ENCODE results near the gene KIF26B. TPM values are rescaled to one million over a fixed set of nuclear protein-coding genes. Genes with fewer than 3 reads are reported as not detected.

The KIF26B gene
- polyA plus RNA-seq, 1 of the 3 experiments (the other 2 are of a cell fraction), result 2.6 TPM

- H3K27ac ChIP-seq (ENCODE audit: low read depth in 2 of 2, low read length in 1 of 2), result peak overlapping the region in 1 of 2 experiments; percentile 12; a peak in 1 of 4 replicates
- H3K4me1 ChIP-seq (ENCODE audit: control insufficient read depth in 1 of 2, insufficient read depth in 2 of 2, low read depth in 1 of 2, low read length in 1 of 2), result peaks cover 0 to 22% of the 10 kb centered on the region in 2 experiments; a peak in 2 of 4 replicates
- H3K79me2 ChIP-seq (ENCODE audit: insufficient read depth), result no peaks in the 10 kb centered on the region
- H3K9ac ChIP-seq, result no peak overlapping the region
- POLR2A ChIA-PET, result interaction anchor here (0.6 kb wide), 1 partner anchor 15 kb away, joined by 3 read pairs; no protein-coding TSS in a partner anchor
- CTCF ChIA-PET, result interaction anchor here (1.8 kb wide), 1 partner anchor 15 kb away, joined by 7 read pairs; no protein-coding TSS in a partner anchor
- no peak for TF ChIP-seq ELF1 (IDR thresholded peaks at IDR 0.05)
- no peak for TF ChIP-seq NRF1 (IDR thresholded peaks at IDR 0.05; ENCODE audit: low read depth, low read length)
- TF ChIP-seq TCF12 (IDR thresholded peaks at IDR 0.05), result no peak
- TF ChIP-seq ZBTB33 (IDR thresholded peaks at IDR 0.05; ENCODE audit: borderline replicate concordance, low read depth), result no peak
- TF ChIP-seq FOXJ3 (CRISPR knock-in tag; IDR thresholded peaks at IDR 0.05), result no peak
- TF ChIP-seq MEF2A (IDR thresholded peaks at IDR 0.05; ENCODE audit: borderline replicate concordance, low read depth), result no peak
- no peak for TF ChIP-seq GATA2 (CRISPR knock-in tag; IDR thresholded peaks at IDR 0.05)
- TF ChIP-seq EZH2phosphoT487 (IDR thresholded peaks at IDR 0.05; ENCODE audit: borderline replicate concordance, low read depth), result no peak
- TF ChIP-seq FOXM1 (IDR thresholded peaks at IDR 0.05; ENCODE audit: low read depth), result no peak
- TF ChIP-seq CHD2 (IDR thresholded peaks at IDR 0.05; ENCODE audit: low read length, partially characterized antibody), result no peak
- TF ChIP-seq JUND (IDR thresholded peaks at IDR 0.05), result no peak
- no peak for TF ChIP-seq REST (IDR thresholded peaks at IDR 0.05; ENCODE audit: low read depth, low read length)
- WGBS (ENCODE audit: low lambda C conversion rate), result 85% methylated on average over 7 of the region's 7 CpGs
- DNase-seq, result no peak
- no peak overlapping the region for H3K4me2 ChIP-seq
- no peaks in the 10 kb centered on the region for H3K9me3 ChIP-seq
- no peaks in the 10 kb centered on the region for H3F3A ChIP-seq (replicated peaks; ENCODE audit: insufficient read depth)
- peaks cover 3 to 7% of the 10 kb centered on the region in 2 experiments for H3K36me3 ChIP-seq (replicated peaks in 1 of 2; ENCODE audit: control insufficient read depth in 1 of 2, insufficient read depth in 2 of 2, low read length in 1 of 2)
- no peak overlapping the region for H3K4me3 ChIP-seq (ENCODE audit: low read depth in 2 of 2, low read length in 1 of 2)
- H4K20me1 ChIP-seq (ENCODE audit: insufficient read depth), result no peaks in the 10 kb centered on the region
- H2AFZ ChIP-seq (ENCODE audit: low read depth), result no peak overlapping the region
- no peaks in the 10 kb centered on the region for H3K9me2 ChIP-seq
- H3K27me3 ChIP-seq (ENCODE audit: insufficient read depth), result no peaks in the 10 kb centered on the region
Measured at GRCh38 chr1:245528258-245528635, 373.5 kb downstream of the KIF26B start.

- no peak for DNase-seq
- no peak overlapping the region for H3K4me2 ChIP-seq
- no peaks in the 10 kb centered on the region for H4K20me1 ChIP-seq (ENCODE audit: insufficient read depth)
- ChIA-PET CTCF (interaction anchor here (1.3 kb wide), 1 partner anchor 18 kb away, joined by 3 read pairs; no protein-coding TSS in a partner anchor), POLR2A (no interaction called here)
- H3K9me2 ChIP-seq, result no peaks in the 10 kb centered on the region
- H3F3A ChIP-seq (replicated peaks; ENCODE audit: insufficient read depth), result no peaks in the 10 kb centered on the region
- H3K36me3 ChIP-seq (replicated peaks in 1 of 2; ENCODE audit: control insufficient read depth in 1 of 2, insufficient read depth in 2 of 2, low read length in 1 of 2), result peaks cover 0 to 3% of the 10 kb centered on the region in 2 experiments
- 43% methylated on average over 2 of the region's 2 CpGs for WGBS (ENCODE audit: low lambda C conversion rate)
- no peaks in the 10 kb centered on the region for H3K9me3 ChIP-seq
- H3K79me2 ChIP-seq (ENCODE audit: insufficient read depth), result no peaks in the 10 kb centered on the region
- peak overlapping the region in 1 of 2 experiments; percentile 76; a peak in 2 of 4 replicates for H3K27ac ChIP-seq (ENCODE audit: low read depth in 2 of 2, low read length in 1 of 2)
- no peak overlapping the region for H3K9ac ChIP-seq
- no peaks in the 10 kb centered on the region for H3K27me3 ChIP-seq (ENCODE audit: insufficient read depth)
- no peak overlapping the region for H3K4me3 ChIP-seq (ENCODE audit: low read depth in 2 of 2, low read length in 1 of 2)
- peaks cover 0 to 22% of the 10 kb centered on the region in 2 experiments; a peak in 2 of 4 replicates for H3K4me1 ChIP-seq (ENCODE audit: control insufficient read depth in 1 of 2, insufficient read depth in 2 of 2, low read depth in 1 of 2, low read length in 1 of 2)
- no peak overlapping the region for H2AFZ ChIP-seq (ENCODE audit: low read depth)
- TF ChIP-seq TAF1 (IDR thresholded peaks at IDR 0.05; ENCODE audit: borderline replicate concordance, low read depth, low read length) (no peak), MEF2A (IDR thresholded peaks at IDR 0.05; ENCODE audit: borderline replicate concordance, low read depth) (no peak), NRF1 (IDR thresholded peaks at IDR 0.05; ENCODE audit: low read depth, low read length) (no peak), GABPA (IDR thresholded peaks at IDR 0.05; ENCODE audit: low read depth) (no peak), ELF1 (IDR thresholded peaks at IDR 0.05) (no peak), FOSL2 (IDR thresholded peaks at IDR 0.05; ENCODE audit: borderline replicate concordance, low read depth) (no peak), TEAD4 (IDR thresholded peaks at IDR 0.05; ENCODE audit: borderline replicate concordance, insufficient read depth) (no peak), GATA2 (CRISPR knock-in tag; IDR thresholded peaks at IDR 0.05) (no peak), USF2 (IDR thresholded peaks at IDR 0.05; ENCODE audit: borderline replicate concordance, low read depth, low read length) (no peak), MXI1 (IDR thresholded peaks at IDR 0.05; ENCODE audit: low read depth, low read length) (no peak), RAD21 (IDR thresholded peaks at IDR 0.05; ENCODE audit: low read length) (no peak), RCOR1 (IDR thresholded peaks at IDR 0.05; ENCODE audit: low read length) (no peak)
Measured at GRCh38 chr1:245530937-245531336, 376.2 kb downstream of the KIF26B start.

Measured in SK-N-SH (cell line).